ENCODE data around the gene ANGPTL3.

DNA sequence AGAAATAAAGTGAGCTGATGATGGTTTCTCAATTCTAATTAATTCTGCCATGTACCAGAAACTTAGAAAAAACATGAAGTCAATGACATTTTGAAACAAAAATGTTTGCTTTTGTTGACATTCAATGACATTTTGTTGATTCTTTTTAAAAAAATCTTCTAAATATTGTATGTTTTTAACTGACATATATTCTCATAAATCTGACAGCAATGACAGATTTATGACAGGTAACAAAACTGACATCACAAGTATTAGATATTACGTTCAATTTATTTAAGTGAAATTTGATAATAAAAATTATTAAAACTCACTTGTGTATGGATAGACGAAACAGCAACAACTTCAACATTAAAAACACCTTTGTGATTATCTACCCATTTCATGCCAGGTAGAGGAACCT is 36.0 kb upstream of the ANGPTL3 start:
- TF ChIP-seq, protein P1, sequence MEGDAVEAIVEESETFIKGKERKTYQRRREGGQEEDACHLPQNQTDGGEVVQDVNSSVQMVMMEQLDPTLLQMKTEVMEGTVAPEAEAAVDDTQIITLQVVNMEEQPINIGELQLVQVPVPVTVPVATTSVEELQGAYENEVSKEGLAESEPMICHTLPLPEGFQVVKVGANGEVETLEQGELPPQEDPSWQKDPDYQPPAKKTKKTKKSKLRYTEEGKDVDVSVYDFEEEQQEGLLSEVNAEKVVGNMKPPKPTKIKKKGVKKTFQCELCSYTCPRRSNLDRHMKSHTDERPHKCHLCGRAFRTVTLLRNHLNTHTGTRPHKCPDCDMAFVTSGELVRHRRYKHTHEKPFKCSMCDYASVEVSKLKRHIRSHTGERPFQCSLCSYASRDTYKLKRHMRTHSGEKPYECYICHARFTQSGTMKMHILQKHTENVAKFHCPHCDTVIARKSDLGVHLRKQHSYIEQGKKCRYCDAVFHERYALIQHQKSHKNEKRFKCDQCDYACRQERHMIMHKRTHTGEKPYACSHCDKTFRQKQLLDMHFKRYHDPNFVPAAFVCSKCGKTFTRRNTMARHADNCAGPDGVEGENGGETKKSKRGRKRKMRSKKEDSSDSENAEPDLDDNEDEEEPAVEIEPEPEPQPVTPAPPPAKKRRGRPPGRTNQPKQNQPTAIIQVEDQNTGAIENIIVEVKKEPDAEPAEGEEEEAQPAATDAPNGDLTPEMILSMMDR (optimal IDR thresholded peaks at IDR 0.05 in 1 of 3, IDR thresholded peaks at IDR 0.05 in 1 of 3, conservative IDR thresholded peaks at IDR 0.05 in 1 of 3; ENCODE audit: extremely low read depth in 1 of 3, insufficient read depth in 2 of 3, low read length in 3 of 3): no peak
- no peak for TF ChIP-seq EZH2 (IDR thresholded peaks at IDR 0.05; ENCODE audit: low read length)
